Endodermal cell (in vitro differentiated cells): ENCODE data around the gene CADM4. TPM values are rescaled to one million over a fixed set of nuclear protein-coding genes. Genes with fewer than 3 reads are reported as not detected.
A peak's percentile ranks its signal among the peaks of the same experiment; 100 is the strongest.
"Not testable (repeated sequence)": the region's sequence is repeated elsewhere in the genome, so short reads cannot be mapped to it uniquely, and the experiment has no call there.

ENCODE experiments used
- DNase-seq: peaks from one replicate; pipeline ENCODE4 v3.0.0-alpha.2; 2017
- H3K27ac ChIP-seq: 2 replicates; pipeline ENCODE4 v1.5.1; 2013; ENCODE audit warnings: mild to moderate bottlenecking, low read depth, low read length, moderate library complexity
- H3K27me3 ChIP-seq: 2 replicates; pipeline ENCODE4 v1.6.1; 2013; ENCODE audit warnings: mild to moderate bottlenecking, low read length, moderate library complexity; ENCODE audit not compliant: insufficient read depth, control insufficient read depth, poor library complexity, severe bottlenecking
- H3K36me3 ChIP-seq: 2 replicates; pipeline ENCODE4 v1.7.0; 2013; ENCODE audit warnings: mild to moderate bottlenecking, low read length, moderate library complexity; ENCODE audit not compliant: control insufficient read depth, insufficient read depth
- H3K4me1 ChIP-seq: one replicate; pipeline ENCODE4 v1.7.0; 2013; ENCODE audit warnings: low read length; ENCODE audit not compliant: control insufficient read depth, insufficient read depth
- H3K4me3 ChIP-seq: 2 replicates; pipeline ENCODE4 v1.5.1; 2013; ENCODE audit warnings: mild to moderate bottlenecking, low read length, moderate library complexity
- H3K9ac ChIP-seq: 2 replicates; pipeline ENCODE4 v1.6.1; 2013; ENCODE audit warnings: mild to moderate bottlenecking, low read length, moderate library complexity; ENCODE audit not compliant: poor library complexity, severe bottlenecking; ENCODE audit errors: extremely low read depth
- H3K9me3 ChIP-seq: 2 replicates; pipeline ENCODE4 v1.6.1; 2013; ENCODE audit warnings: mild to moderate bottlenecking, low read length, moderate library complexity; ENCODE audit not compliant: control insufficient read depth
- H3K27ac Mint-ChIP-seq: 2 replicates; pipeline ENCODE4 v1.8.0; 2020; ENCODE audit warnings: mixed read lengths
- H3K27me3 Mint-ChIP-seq: 2 replicates; pipeline ENCODE4 v1.8.0; 2021; ENCODE audit warnings: mild to moderate bottlenecking, mixed read lengths; ENCODE audit not compliant: insufficient read depth
- H3K36me3 Mint-ChIP-seq: 2 replicates; pipeline ENCODE4 v1.8.0; 2020; ENCODE audit warnings: low read depth, mixed read lengths
- H3K4me1 Mint-ChIP-seq: 2 replicates; pipeline ENCODE4 v1.8.0; 2020; ENCODE audit warnings: mixed read lengths
- H3K4me3 Mint-ChIP-seq: 2 replicates; pipeline ENCODE4 v1.8.0; 2020; ENCODE audit warnings: mild to moderate bottlenecking, moderate library complexity, mixed read lengths
- H3K9me3 Mint-ChIP-seq: 2 replicates; pipeline ENCODE4 v1.8.0; 2020; ENCODE audit warnings: mild to moderate bottlenecking, mixed read lengths
- CTCF ChIP-seq: fragments of 200-600 bp; sonication (generic); conservative IDR thresholded peaks from 2 replicates; pipeline ENCODE4 v1.5.0; 2021; ENCODE audit warnings: antibody characterized with exemption, mild to moderate bottlenecking
- WGBS, 2 experiments: methylation state at CpG; one replicate each; pipeline versions ENCODE4 v1.1.5 to v1.1.7; 2013; ENCODE audit warnings: missing lambda C conversion rate in 2 of 2, mixed read lengths in 1 of 2; ENCODE audit not compliant: insufficient coverage in 1 of 2, insufficient read length in 1 of 2; 5-methylcytosine and 5-hydroxymethylcytosine counted together
- total RNA-seq, 2 donors: library from RNA; stranded (reverse); fragmentation: NEBNext Ultra II Directional in 1 of 2; extraction: Animal tissue kit (Norgen Biotek cat#: 25700) in 1 of 2; gene quantifications; 2 replicates in 1 of 2; 3 replicates in 1 of 2; pipeline ENCODE4 v1.2.1, GENCODE V29; 2021

The CADM4 gene
- total RNA-seq, 2 donors from 2014 or later, result 9.3 to 19.9 TPM

DNA sequence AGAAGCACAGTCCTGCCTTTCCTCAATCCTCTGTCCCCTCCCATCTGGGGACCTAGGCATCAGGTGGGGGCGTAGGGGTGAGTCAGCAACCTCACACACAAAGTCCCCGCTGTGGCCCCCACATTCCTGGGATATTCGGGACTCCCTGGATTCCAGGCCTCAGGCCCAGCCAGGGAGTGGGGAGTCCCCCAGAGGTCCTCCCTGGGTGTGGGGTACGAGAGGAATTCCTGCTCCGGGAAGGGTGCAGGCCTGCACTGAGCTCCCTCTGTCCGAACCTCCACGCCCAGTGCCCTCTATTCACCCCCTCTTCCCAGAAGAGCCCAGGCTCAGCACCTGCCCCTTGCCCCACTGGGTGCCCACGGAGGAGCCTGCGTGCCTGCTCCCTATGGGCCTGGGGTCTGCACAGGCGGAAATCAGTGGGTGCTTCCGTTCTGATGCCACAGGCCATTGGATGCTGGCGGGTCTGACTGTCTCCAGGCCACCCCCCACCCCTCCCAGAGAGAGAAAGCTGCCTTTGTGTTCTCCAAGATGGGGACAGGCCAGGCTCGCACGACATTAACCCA, 3.4 kb downstream of the CADM4 start:
- Histone ChIP-seq H3K36me3 (no peaks in the 10 kb centered on the region), H3K27me3 (peaks cover 39% of the 10 kb centered on the region), H3K9me3 (no peaks in the 10 kb centered on the region), H3K4me3 (no peak overlapping the region), H3K27ac (peak overlapping the region; percentile 89), H3K9ac (no peak overlapping the region), H3K4me1 (no peaks in the 10 kb centered on the region)
- Mint-ChIP-seq H3K4me3 (no peak overlapping the region), H3K4me1 (peaks cover 14% of the 10 kb centered on the region), H3K27ac (no peak overlapping the region), H3K27me3 (peaks cover 82% of the 10 kb centered on the region), H3K9me3 (peaks cover under 1% of the 10 kb centered on the region), H3K36me3 (no peaks in the 10 kb centered on the region)
- no peak for TF ChIP-seq CTCF
- peak; percentile 79 for DNase-seq
- WGBS, 2 experiments, result 79% methylated on average over 14 of the region's 14 CpGs; no CpG with 5 or more reads in 1 of the 2 experiments

DNA sequence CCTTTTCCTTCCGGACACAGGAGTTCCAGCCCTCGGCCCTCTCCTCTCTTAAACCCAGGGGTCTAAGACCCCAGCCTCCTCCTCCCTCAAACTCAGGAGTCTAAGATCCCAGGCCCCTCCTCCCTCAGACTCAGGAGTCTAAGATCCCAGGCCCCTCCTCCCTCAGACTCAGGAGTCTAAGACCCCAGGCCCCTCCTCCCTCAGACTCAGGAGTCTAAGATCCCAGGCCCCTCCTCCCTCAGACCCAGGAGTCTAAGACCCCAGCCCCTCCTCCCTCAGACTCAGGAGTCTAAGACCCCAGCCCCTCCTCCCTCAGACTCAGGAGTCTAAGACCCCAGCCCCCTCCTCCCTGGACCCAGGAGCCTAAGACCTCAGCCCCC, 4.1 kb downstream of the CADM4 start:
- peaks cover 81% of the 10 kb centered on the region for H3K27me3 Mint-ChIP-seq
- H3K9ac ChIP-seq, result not testable (repeated sequence)
- H3K27ac ChIP-seq, result peak overlapping the region; percentile 89

GRCh38 chr19:43634872-43635560, 4.6 kb downstream of the CADM4 start:
- Mint-ChIP-seq H3K4me3 (peak overlapping the region; percentile 53), H3K4me1 (peaks cover 14% of the 10 kb centered on the region), H3K36me3 (no peaks in the 10 kb centered on the region), H3K27me3 (peaks cover 79% of the 10 kb centered on the region), H3K9me3 (no peaks in the 10 kb centered on the region), H3K27ac (no peak overlapping the region)
- Histone ChIP-seq H3K27ac (peak overlapping the region; percentile 89), H3K36me3 (no peaks in the 10 kb centered on the region), H3K9ac (peak overlapping the region; percentile 17), H3K4me3 (peak overlapping the region; percentile 71), H3K4me1 (no peaks in the 10 kb centered on the region), H3K9me3 (no peaks in the 10 kb centered on the region), H3K27me3 (peaks cover 27% of the 10 kb centered on the region)
- peak; percentile 76 for DNase-seq
- TF ChIP-seq CTCF, result no peak
- 20 to 21% methylated on average over 9 to 17 of the region's 17 CpGs for WGBS, 2 experiments

More for the DNA sequence above, 4.1 kb downstream of the CADM4 start:
- DNase-seq, H3K9me3 ChIP-seq, H3K27ac Mint-ChIP-seq, H3K4me1 ChIP-seq, H3K36me3 ChIP-seq, H3K9me3 Mint-ChIP-seq, H3K36me3 Mint-ChIP-seq: not testable (repeated sequence)
- peaks cover 32% of the 10 kb centered on the region for H3K27me3 ChIP-seq
- H3K4me3 ChIP-seq, result peak overlapping the region; percentile 71
- peaks cover 14% of the 10 kb centered on the region for H3K4me1 Mint-ChIP-seq
- peak overlapping the region; percentile 53 for H3K4me3 Mint-ChIP-seq
- WGBS, 2 experiments, result 26 to 80% methylated on average over 1 to 2 of the region's 2 CpGs
